GM19452 (cell line): ENCODE measurements around the gene MYBPC1.
"Not testable (repeated sequence)": the region's sequence is repeated elsewhere in the genome, so short reads cannot be mapped to it uniquely, and the experiment has no call there.

ENCODE experiments used
- ATAC-seq: cut with Tn5 transposase; IDR thresholded peaks from one replicate; pipeline ENCODE4 v1.9.1; 2021; ENCODE audit not compliant: unreplicated experiment

Gene MYBPC1

GRCh38 chr12:101594700-101595099 is at the start of gene MYBPC1:
Gene MYBPC1 (plus strand): TSS chr12:101594971. CDS start chr12:101595071, 100 bp downstream.
- ATAC-seq: no peak

- ATAC-seq: no peak
These were observed 43.2 kb upstream of the MYBPC1 start for GRCh38 chr12:101551362-101552114.

- no peak for ATAC-seq
These were observed 42.5 kb upstream of the MYBPC1 start for GRCh38 chr12:101552277-101552676.

GRCh38 chr12:101557094-101557493 is 37.7 kb upstream of the MYBPC1 start:
- no peak for ATAC-seq

- ATAC-seq: not testable (repeated sequence)
These were observed 36.0 kb upstream of the MYBPC1 start for GRCh38 chr12:101558726-101559125.

GRCh38 chr12:101563212-101563611 is 31.6 kb upstream of the MYBPC1 start:
- ATAC-seq: no peak

- ATAC-seq: no peak
These were observed 29.9 kb upstream of the MYBPC1 start for GRCh38 chr12:101564912-101565311.

GRCh38 chr12:101566318-101566717 is 28.5 kb upstream of the MYBPC1 start:
- no peak for ATAC-seq

- ATAC-seq: no peak
These were observed 26.9 kb upstream of the MYBPC1 start for GRCh38 chr12:101567918-101568317.

GRCh38 chr12:101570047-101570446 is 24.7 kb upstream of the MYBPC1 start:
- no peak for ATAC-seq

- ATAC-seq: no peak
These were observed 23.7 kb upstream of the MYBPC1 start for GRCh38 chr12:101571105-101571504.

GRCh38 chr12:101573743-101574142 is 21.0 kb upstream of the MYBPC1 start:
- ATAC-seq: no peak

GRCh38 chr12:101578417-101578816 is 16.4 kb upstream of the MYBPC1 start:
- ATAC-seq: no peak

GRCh38 chr12:101581190-101581589 is 13.6 kb upstream of the MYBPC1 start:
- no peak for ATAC-seq

GRCh38 chr12:101582937-101583336 is 11.8 kb upstream of the MYBPC1 start:
- no peak for ATAC-seq

- ATAC-seq: no peak
These were observed 4.4 kb upstream of the MYBPC1 start for GRCh38 chr12:101590383-101590782.

GRCh38 chr12:101591781-101592180 is 3.0 kb upstream of the MYBPC1 start:
- no peak for ATAC-seq

GRCh38 chr12:101592448-101592847 is 2.3 kb upstream of the MYBPC1 start:
- ATAC-seq: no peak

GRCh38 chr12:101592921-101593320 is 1.9 kb upstream of the MYBPC1 start:
- ATAC-seq: no peak

- no peak for ATAC-seq
These were observed 1.4 kb downstream of the MYBPC1 start for GRCh38 chr12:101596172-101596571.

- no peak for ATAC-seq
These were observed 2.4 kb downstream of the MYBPC1 start for GRCh38 chr12:101597164-101597563.

- ATAC-seq: no peak
These were observed 3.7 kb downstream of the MYBPC1 start for GRCh38 chr12:101598483-101598882.

- ATAC-seq: no peak
These were observed 4.5 kb downstream of the MYBPC1 start for GRCh38 chr12:101599311-101599710.
